ENCODE results near the gene LAG3.

DNA sequence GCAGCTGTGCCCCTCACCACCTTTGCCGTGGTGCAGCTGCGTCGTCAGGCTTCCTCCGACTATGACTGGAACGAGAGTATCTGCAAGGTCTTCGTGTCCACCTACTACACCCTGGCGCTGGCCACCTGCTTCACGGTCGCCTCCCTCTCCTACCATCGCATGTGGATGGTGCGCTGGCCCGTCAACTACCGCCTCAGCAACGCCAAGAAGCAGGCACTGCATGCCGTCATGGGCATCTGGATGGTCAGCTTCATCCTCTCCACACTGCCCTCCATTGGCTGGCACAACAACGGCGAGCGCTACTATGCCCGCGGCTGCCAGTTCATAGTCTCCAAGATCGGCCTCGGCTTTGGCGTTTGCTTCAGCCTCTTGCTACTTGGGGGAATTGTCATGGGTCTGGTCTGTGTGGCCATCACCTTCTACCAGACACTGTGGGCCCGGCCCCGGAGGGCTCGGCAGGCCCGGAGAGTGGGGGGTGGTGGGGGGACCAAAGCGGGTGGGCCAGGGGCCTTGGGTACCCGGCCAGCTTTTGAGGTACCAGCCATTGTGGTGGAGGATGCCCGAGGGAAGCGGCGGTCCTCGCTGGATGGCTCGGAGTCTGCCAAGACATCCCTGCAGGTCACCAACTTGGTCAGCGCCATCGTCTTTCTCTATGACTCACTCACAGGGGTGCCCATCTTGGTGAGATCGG lies 51.9 kb downstream of the LAG3 start:
- TF ChIP-seq, protein P1, sequence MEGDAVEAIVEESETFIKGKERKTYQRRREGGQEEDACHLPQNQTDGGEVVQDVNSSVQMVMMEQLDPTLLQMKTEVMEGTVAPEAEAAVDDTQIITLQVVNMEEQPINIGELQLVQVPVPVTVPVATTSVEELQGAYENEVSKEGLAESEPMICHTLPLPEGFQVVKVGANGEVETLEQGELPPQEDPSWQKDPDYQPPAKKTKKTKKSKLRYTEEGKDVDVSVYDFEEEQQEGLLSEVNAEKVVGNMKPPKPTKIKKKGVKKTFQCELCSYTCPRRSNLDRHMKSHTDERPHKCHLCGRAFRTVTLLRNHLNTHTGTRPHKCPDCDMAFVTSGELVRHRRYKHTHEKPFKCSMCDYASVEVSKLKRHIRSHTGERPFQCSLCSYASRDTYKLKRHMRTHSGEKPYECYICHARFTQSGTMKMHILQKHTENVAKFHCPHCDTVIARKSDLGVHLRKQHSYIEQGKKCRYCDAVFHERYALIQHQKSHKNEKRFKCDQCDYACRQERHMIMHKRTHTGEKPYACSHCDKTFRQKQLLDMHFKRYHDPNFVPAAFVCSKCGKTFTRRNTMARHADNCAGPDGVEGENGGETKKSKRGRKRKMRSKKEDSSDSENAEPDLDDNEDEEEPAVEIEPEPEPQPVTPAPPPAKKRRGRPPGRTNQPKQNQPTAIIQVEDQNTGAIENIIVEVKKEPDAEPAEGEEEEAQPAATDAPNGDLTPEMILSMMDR (conservative IDR thresholded peaks at IDR 0.05; ENCODE audit: low read depth in 2 of 2), result no peak; a peak in 1 of 4 replicates
- TF ChIP-seq POLR2AphosphoS5 (IDR thresholded peaks at IDR 0.05; ENCODE audit: low read depth), result no peak
- no peak for TF ChIP-seq STAT1 (IDR thresholded peaks at IDR 0.05; ENCODE audit: unreplicated experiment)
- no peak for TF ChIP-seq EZH2 (IDR thresholded peaks at IDR 0.05; ENCODE audit: low read depth, unreplicated experiment)
- TF ChIP-seq CREB1 (CRISPR knock-in tag; IDR thresholded peaks at IDR 0.05; ENCODE audit: low read depth), result no peak
- TF ChIP-seq REST (IDR thresholded peaks at IDR 0.05; ENCODE audit: unreplicated experiment), result no peak
